Measurements from ENCODE around the gene BNC2.

Gene BNC2

GRCh38 chr9:16668734-16669295 is 201.7 kb downstream of the BNC2 start:
- no peak for DNase-seq

GRCh38 chr9:16664211-16664610 is 206.3 kb downstream of the BNC2 start:
- no peak for DNase-seq

GRCh38 chr9:16661816-16662215 is 208.7 kb downstream of the BNC2 start:
- DNase-seq: no peak

GRCh38 chr9:16659096-16659495 is 211.4 kb downstream of the BNC2 start:
- DNase-seq: no peak

GRCh38 chr9:16656432-16657169 is 213.9 kb downstream of the BNC2 start:
- no peak for DNase-seq

GRCh38 chr9:16654596-16655126 is 215.8 kb downstream of the BNC2 start:
- DNase-seq: no peak

GRCh38 chr9:16653491-16654399 is 216.7 kb downstream of the BNC2 start:
- no peak for DNase-seq

- DNase-seq: no peak
Measured at GRCh38 chr9:16652582-16652981, 217.9 kb downstream of the BNC2 start.

GRCh38 chr9:16651446-16651964 is 219.0 kb downstream of the BNC2 start:
- no peak for DNase-seq

- DNase-seq: no peak
Measured at GRCh38 chr9:16645970-16646369, 224.5 kb downstream of the BNC2 start.

GRCh38 chr9:16642421-16643109 is 227.9 kb downstream of the BNC2 start:
- no peak for DNase-seq

GRCh38 chr9:16640649-16641048 is 229.8 kb downstream of the BNC2 start:
- no peak for DNase-seq

- no peak for DNase-seq
Measured at GRCh38 chr9:16639644-16640043, 230.8 kb downstream of the BNC2 start.

- no peak for DNase-seq
Measured at GRCh38 chr9:16637911-16638310, 232.6 kb downstream of the BNC2 start.

- no peak for DNase-seq
Measured at GRCh38 chr9:16637218-16637617, 233.3 kb downstream of the BNC2 start.

GRCh38 chr9:16633794-16634193 is 236.7 kb downstream of the BNC2 start:
- DNase-seq: no peak

- DNase-seq: no peak
Measured at GRCh38 chr9:16628413-16628812, 242.1 kb downstream of the BNC2 start.

GRCh38 chr9:16627967-16628366 is 242.5 kb downstream of the BNC2 start:
- no peak for DNase-seq

- no peak for DNase-seq
Measured at GRCh38 chr9:16627521-16627920, 242.9 kb downstream of the BNC2 start.

GRCh38 chr9:16626577-16627130 is 243.8 kb downstream of the BNC2 start:
- peak; percentile 43 for DNase-seq

GRCh38 chr9:16625811-16626210 is 244.7 kb downstream of the BNC2 start:
- DNase-seq: no peak

GRCh38 chr9:16625161-16625631 is 245.3 kb downstream of the BNC2 start:
- DNase-seq: no peak
